ENCODE measurements around the gene SIX4. TPM values are rescaled to one million over a fixed set of nuclear protein-coding genes. Genes with fewer than 3 reads are reported as not detected.

The SIX4 gene
- total RNA-seq, result 1 to 10 TPM; 1.6 to 3.9 TPM

GRCh38 chr14:60723907-60724618 lies at the start of gene SIX4:
SIX4 (minus strand) TSS chr14:60724351; CDS start chr14:60724074, 277 bp downstream.
- Mint-ChIP-seq H3K9me3 (ENCODE audit: low read depth) (no peaks in the 10 kb centered on the region), H3K4me1 (peaks cover 19% of the 10 kb centered on the region), H3K4me3 (peak within 1 kb of the TSS; percentile 81), H3K27ac (peak within 1 kb of the TSS; percentile 24), H3K27me3 (peaks cover 80% of the 10 kb centered on the region), H3K36me3 (peaks cover 4% of the 10 kb centered on the region)
- peak; percentile 13 for ATAC-seq
- DNase-seq, result peak; percentile 51
- CTCF ChIA-PET, result interaction anchor here (1.6 to 2.2 kb wide), 2 partner anchors 9 to 11 kb away, joined by 3 to 10 read pairs; no protein-coding TSS in a partner anchor

GRCh38 chr14:60773558-60773957 lies 49.4 kb upstream of the SIX4 start:
- no peak overlapping the region for H3K4me3 Mint-ChIP-seq
- CTCF ChIA-PET, result no interaction called here
- peaks cover 6% of the 10 kb centered on the region for H3K36me3 Mint-ChIP-seq
- H3K27me3 Mint-ChIP-seq, result no peaks in the 10 kb centered on the region
- no peak for DNase-seq
- no peak overlapping the region for H3K27ac Mint-ChIP-seq
- ATAC-seq, result no peak
- peaks cover 5% of the 10 kb centered on the region for H3K4me1 Mint-ChIP-seq
- peaks cover 2% of the 10 kb centered on the region for H3K9me3 Mint-ChIP-seq (ENCODE audit: low read depth)

- Mint-ChIP-seq H3K9me3 (ENCODE audit: low read depth) (peaks cover 2% of the 10 kb centered on the region), H3K4me3 (no peak overlapping the region), H3K4me1 (peaks cover 5% of the 10 kb centered on the region), H3K27ac (no peak overlapping the region), H3K36me3 (peaks cover 7% of the 10 kb centered on the region), H3K27me3 (no peaks in the 10 kb centered on the region)
- CTCF ChIA-PET, result no interaction called here
- ATAC-seq (no peak), DNase-seq (no peak)
Observed at GRCh38 chr14:60771117-60771516, 47.0 kb upstream of the SIX4 start.

- Mint-ChIP-seq H3K4me1 (peaks cover 5% of the 10 kb centered on the region), H3K36me3 (peaks cover 12% of the 10 kb centered on the region), H3K9me3 (ENCODE audit: low read depth) (peaks cover 2% of the 10 kb centered on the region), H3K27me3 (no peaks in the 10 kb centered on the region), H3K27ac (no peak overlapping the region), H3K4me3 (no peak overlapping the region)
- CTCF ChIA-PET, result interaction anchor here (0.6 kb wide), 1 partner anchor 570 kb away, joined by 3 read pairs; no protein-coding TSS in a partner anchor
- no peak for ATAC-seq
- DNase-seq, result no peak
Observed at GRCh38 chr14:60768602-60769001, 44.5 kb upstream of the SIX4 start.

- CTCF ChIA-PET, result no interaction called here
- Mint-ChIP-seq H3K27me3 (no peaks in the 10 kb centered on the region), H3K4me3 (no peak overlapping the region), H3K36me3 (peaks cover 29% of the 10 kb centered on the region), H3K27ac (no peak overlapping the region), H3K9me3 (ENCODE audit: low read depth) (no peaks in the 10 kb centered on the region), H3K4me1 (peaks cover 39% of the 10 kb centered on the region)
- no peak for ATAC-seq
- DNase-seq, result no peak
Observed at GRCh38 chr14:60760644-60761364, 36.7 kb upstream of the SIX4 start.

- CTCF ChIA-PET, result no interaction called here
Observed at GRCh38 chr14:60760209-60760608, 36.1 kb upstream of the SIX4 start.

GRCh38 chr14:60758885-60759284 lies 34.7 kb upstream of the SIX4 start:
- peaks cover 54% of the 10 kb centered on the region for H3K4me1 Mint-ChIP-seq
- H3K4me3 Mint-ChIP-seq, result peak overlapping the region; percentile 37
- H3K27ac Mint-ChIP-seq, result peak overlapping the region; percentile 79
- DNase-seq, result no peak
- peaks cover 30% of the 10 kb centered on the region for H3K36me3 Mint-ChIP-seq
- ATAC-seq, result no peak
- no peaks in the 10 kb centered on the region for H3K9me3 Mint-ChIP-seq (ENCODE audit: low read depth)
- CTCF ChIA-PET, result no interaction called here
- no peaks in the 10 kb centered on the region for H3K27me3 Mint-ChIP-seq

More at GRCh38 chr14:60760209-60760608, 36.1 kb upstream of the SIX4 start:
- DNase-seq, result no peak
- no peak for ATAC-seq
- Mint-ChIP-seq H3K9me3 (ENCODE audit: low read depth) (no peaks in the 10 kb centered on the region), H3K27ac (no peak overlapping the region), H3K4me1 (peaks cover 44% of the 10 kb centered on the region), H3K36me3 (peaks cover 32% of the 10 kb centered on the region), H3K27me3 (no peaks in the 10 kb centered on the region), H3K4me3 (no peak overlapping the region)

GRCh38 chr14:60757567-60758002 lies 33.4 kb upstream of the SIX4 start:
- Mint-ChIP-seq H3K4me1 (peaks cover 66% of the 10 kb centered on the region), H3K36me3 (peaks cover 34% of the 10 kb centered on the region), H3K9me3 (ENCODE audit: low read depth) (no peaks in the 10 kb centered on the region), H3K27ac (peak overlapping the region; percentile 83), H3K4me3 (no peak overlapping the region), H3K27me3 (no peaks in the 10 kb centered on the region)
- DNase-seq, result no peak
- no peak for ATAC-seq
- CTCF ChIA-PET, result no interaction called here

GRCh38 chr14:60756847-60757246 lies 32.7 kb upstream of the SIX4 start:
- DNase-seq, result no peak
- CTCF ChIA-PET, result interaction anchor here (0.9 kb wide), 1 partner anchor 9 kb away, joined by 3 read pairs; no protein-coding TSS in a partner anchor
- H3K36me3 Mint-ChIP-seq, result peaks cover 30% of the 10 kb centered on the region
- H3K9me3 Mint-ChIP-seq (ENCODE audit: low read depth), result no peaks in the 10 kb centered on the region
- no peak for ATAC-seq
- H3K4me1 Mint-ChIP-seq, result peaks cover 71% of the 10 kb centered on the region
- peak overlapping the region; percentile 54 for H3K27ac Mint-ChIP-seq
- no peak overlapping the region for H3K4me3 Mint-ChIP-seq
- H3K27me3 Mint-ChIP-seq, result no peaks in the 10 kb centered on the region

GRCh38 chr14:60753264-60754119 lies 29.3 kb upstream of the SIX4 start:
- Mint-ChIP-seq H3K4me1 (peaks cover 62% of the 10 kb centered on the region), H3K27me3 (no peaks in the 10 kb centered on the region), H3K27ac (peak overlapping the region; percentile 97), H3K36me3 (peaks cover 23% of the 10 kb centered on the region), H3K4me3 (peak overlapping the region; percentile 64), H3K9me3 (ENCODE audit: low read depth) (no peaks in the 10 kb centered on the region)
- CTCF ChIA-PET, result interaction anchor here (1.1 to 1.4 kb wide), 3 partner anchors 20 to 272 kb away, joined by 3 to 4 read pairs (median 3); partner anchors contain the start of genes SLC38A6 and TRMT5
- DNase-seq, result peak; percentile 88
- ATAC-seq, result peak; percentile 95

GRCh38 chr14:60744566-60744965 lies 20.4 kb upstream of the SIX4 start:
- H3K4me1 Mint-ChIP-seq, result no peaks in the 10 kb centered on the region
- H3K27ac Mint-ChIP-seq, result no peak overlapping the region
- no peaks in the 10 kb centered on the region for H3K27me3 Mint-ChIP-seq
- no peak overlapping the region for H3K4me3 Mint-ChIP-seq
- CTCF ChIA-PET, result no interaction called here
- peaks cover 26% of the 10 kb centered on the region for H3K36me3 Mint-ChIP-seq
- DNase-seq (no peak), ATAC-seq (no peak)
- peaks cover 8% of the 10 kb centered on the region for H3K9me3 Mint-ChIP-seq (ENCODE audit: low read depth)

- no peak for DNase-seq
- Mint-ChIP-seq H3K4me1 (peaks cover 22% of the 10 kb centered on the region), H3K27me3 (peaks cover 5% of the 10 kb centered on the region), H3K27ac (no peak overlapping the region), H3K9me3 (ENCODE audit: low read depth) (peaks cover 3% of the 10 kb centered on the region), H3K36me3 (peaks cover 13% of the 10 kb centered on the region), H3K4me3 (no peak overlapping the region)
- CTCF ChIA-PET, result interaction anchor here (0.9 kb wide), 1 partner anchor 13 kb away, joined by 3 read pairs; no protein-coding TSS in a partner anchor
- no peak for ATAC-seq
Observed at GRCh38 chr14:60738843-60739508, 14.8 kb upstream of the SIX4 start.

All from activated CD8-positive, alpha-beta memory T cell treated with anti-CD3 and anti-CD28 coated beads, Interleukin-2, amount 10 ng/mL, durations not matched to agents 7 days and 5 days (primary cell).